GM19023 (cell line): ENCODE measurements around the gene RASSF6.
A peak's percentile ranks its signal among the peaks of the same experiment; 100 is the strongest.
"Not testable (repeated sequence)": the region's sequence is repeated elsewhere in the genome, so short reads cannot be mapped to it uniquely, and the experiment has no call there.

Experiments
- ATAC-seq: cut with Tn5 transposase; IDR thresholded peaks from one replicate; pipeline ENCODE4 v1.9.1; 2021; ENCODE audit warnings: mild to moderate bottlenecking, moderate library complexity; ENCODE audit not compliant: unreplicated experiment

RASSF6 gene

DNA sequence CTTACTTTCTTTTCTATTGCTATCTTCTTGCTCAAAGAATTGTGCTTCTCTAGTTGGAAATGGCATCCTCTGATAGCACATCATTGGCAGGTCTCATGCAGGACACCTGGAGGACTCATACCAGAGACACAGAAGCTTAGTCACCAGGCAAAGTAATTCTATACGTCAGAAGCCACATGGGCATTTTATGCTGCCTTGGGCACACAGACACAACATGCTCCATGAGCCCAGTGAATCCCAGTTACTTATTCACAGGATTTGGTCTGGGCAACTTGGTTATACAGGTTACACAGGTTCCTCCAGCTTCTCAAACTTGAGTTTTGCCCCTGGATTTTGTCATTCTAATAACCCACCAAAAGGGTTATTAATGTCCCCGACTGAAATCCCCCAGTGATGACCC is 7.1 kb downstream of the RASSF6 start:
- no peak for ATAC-seq

DNA sequence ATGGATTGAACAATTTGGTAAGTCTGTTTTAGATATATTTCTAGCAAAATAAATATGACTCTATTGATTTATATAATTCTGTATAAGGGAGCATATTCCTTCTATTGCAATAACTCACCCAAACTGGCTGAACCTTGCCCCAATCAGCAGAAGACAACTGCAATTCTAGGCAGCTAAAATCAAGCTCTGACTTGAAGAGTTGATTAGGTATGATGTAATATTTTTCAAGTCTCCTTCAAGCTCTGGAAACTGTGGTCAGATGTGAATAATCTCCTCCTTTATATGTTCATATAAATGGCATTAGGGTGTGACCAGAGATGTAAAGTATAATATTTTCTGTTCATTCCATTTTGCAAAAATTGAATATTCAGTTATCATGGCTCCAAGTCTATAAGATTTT is 8.2 kb downstream of the RASSF6 start:
- no peak for ATAC-seq

DNA sequence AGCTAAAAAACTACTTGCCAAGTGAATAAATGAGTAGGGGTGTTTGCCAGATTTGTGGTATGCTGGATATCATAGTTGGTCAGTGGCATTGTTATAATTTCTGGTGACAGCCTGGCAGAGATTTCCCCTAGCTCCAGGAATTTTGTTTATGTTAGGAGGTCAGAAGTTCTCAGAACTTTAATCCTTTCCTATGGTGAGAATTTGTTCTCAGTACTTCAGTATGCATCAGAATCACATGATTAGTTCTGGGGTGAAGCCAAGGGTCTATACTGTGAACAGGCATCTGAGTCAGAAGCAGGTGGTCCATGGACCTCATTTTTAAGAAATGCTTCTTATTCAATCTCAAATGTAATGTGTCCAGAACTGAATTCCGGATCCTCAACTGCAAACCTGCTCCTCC is 10.5 kb downstream of the RASSF6 start:
- ATAC-seq, result no peak

GRCh38 chr4:73608689-73609594 is 11.3 kb downstream of the RASSF6 start:
- ATAC-seq, result no peak

GRCh38 chr4:73607375-73608033 is 12.7 kb downstream of the RASSF6 start:
- ATAC-seq, result no peak

GRCh38 chr4:73606465-73606974 is 13.7 kb downstream of the RASSF6 start:
- peak; percentile 70 for ATAC-seq

DNA sequence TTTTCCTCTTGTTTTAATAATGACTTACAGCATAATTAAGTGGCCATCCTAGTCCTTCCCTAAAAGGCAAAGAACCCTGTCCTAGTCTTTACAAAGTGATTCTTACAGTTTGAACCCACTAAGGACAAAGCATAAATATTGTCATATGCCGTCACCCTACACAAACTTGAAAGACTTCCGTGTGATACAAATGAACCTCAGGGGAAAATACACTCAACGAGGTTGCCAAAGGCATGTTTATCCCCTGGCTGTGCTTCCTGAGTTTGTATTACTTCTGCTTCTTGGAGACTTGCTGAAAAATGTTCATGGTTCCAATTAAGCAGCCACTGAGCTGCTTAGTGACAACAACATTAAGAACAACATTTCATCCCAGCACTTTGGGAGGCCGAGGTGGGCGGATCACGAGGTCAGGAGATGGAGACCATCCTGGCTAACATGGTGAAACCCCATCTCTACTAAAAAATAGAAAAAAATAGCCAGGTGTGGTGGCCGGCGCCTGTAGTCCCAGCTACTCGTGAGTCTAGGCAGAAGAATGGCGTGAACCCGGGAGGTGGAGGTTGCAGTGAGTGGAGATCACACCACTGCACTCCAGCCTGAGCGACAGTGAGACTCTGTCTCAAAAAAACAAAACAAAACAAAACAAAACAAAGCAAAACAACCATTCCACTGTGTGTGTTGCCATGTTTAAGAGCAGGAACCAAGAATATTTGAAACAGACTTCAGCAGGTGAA is 16.2 kb downstream of the RASSF6 start:
- no peak for ATAC-seq

DNA sequence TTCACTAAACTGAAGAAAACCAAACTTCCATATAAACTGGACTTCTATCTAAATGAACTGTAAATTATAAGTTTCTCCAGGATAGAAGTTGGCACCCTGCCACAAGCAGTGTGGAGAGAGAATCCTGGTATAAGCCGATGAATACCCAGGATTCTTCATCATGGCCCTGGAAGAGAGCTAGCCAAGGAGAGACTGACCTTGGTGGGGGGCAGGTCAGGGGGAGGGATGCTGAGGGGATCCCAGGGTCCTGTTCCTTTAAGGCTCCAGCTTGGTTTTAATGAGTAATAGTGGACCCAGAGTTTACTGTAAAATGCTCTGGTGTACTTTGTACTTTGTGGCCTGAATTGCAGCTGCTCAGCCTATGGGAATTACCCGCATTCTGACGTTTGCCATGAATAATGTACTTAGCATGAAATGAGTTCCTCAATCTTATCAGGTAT is 16.9 kb downstream of the RASSF6 start:
- peak; percentile 52 for ATAC-seq

DNA sequence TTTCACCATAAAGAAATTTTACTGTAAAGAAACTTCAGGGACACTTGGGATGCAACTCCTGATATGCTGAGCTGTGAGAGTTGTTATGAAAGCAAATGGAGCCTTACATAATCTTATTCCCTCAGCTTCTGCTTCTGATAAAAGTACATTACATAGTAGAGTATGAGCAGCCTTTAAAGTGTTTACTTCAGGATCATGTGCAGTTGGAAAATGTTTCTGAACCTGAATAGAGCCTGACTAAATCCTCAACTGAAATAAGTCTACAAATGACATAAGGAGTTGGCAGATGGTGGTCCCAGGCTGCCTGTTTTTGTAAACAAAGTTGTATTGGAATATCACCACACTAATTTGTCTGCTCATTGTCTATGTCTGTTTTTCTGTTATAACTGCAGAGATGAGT is 19.3 kb downstream of the RASSF6 start:
- ATAC-seq, result no peak

DNA sequence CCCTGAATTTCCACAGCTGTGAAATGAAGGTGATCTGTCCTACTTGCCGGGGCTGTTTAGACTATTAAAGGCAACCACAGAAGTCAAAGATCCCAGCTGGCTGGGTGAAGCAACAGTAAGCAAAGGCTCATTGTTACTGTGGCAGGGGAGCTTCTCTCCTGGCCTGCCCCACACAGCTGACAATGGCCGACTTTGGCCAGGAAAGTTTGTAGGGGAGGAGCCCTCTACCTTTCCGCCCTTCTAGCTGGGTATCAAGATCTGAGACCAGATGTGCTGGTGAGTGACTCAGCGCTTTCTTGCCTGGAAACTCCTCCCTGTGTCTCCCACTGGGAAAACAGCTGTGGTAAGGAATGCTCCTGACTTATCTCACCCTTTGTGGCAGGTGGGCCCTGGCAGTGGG is 21.1 kb downstream of the RASSF6 start:
- peak; percentile 55 for ATAC-seq

- no peak for ATAC-seq
Observed at GRCh38 chr4:73597594-73597993, 22.6 kb downstream of the RASSF6 start.

- not testable (repeated sequence) for ATAC-seq
Observed at GRCh38 chr4:73597183-73597582, 23.1 kb downstream of the RASSF6 start.

- no peak for ATAC-seq
Observed at GRCh38 chr4:73596001-73596400, 24.2 kb downstream of the RASSF6 start.

- ATAC-seq, result no peak
Observed at GRCh38 chr4:73593631-73594241, 26.5 kb downstream of the RASSF6 start.

GRCh38 chr4:73589887-73590801 is 30.1 kb downstream of the RASSF6 start:
- ATAC-seq, result peak; percentile 86

DNA sequence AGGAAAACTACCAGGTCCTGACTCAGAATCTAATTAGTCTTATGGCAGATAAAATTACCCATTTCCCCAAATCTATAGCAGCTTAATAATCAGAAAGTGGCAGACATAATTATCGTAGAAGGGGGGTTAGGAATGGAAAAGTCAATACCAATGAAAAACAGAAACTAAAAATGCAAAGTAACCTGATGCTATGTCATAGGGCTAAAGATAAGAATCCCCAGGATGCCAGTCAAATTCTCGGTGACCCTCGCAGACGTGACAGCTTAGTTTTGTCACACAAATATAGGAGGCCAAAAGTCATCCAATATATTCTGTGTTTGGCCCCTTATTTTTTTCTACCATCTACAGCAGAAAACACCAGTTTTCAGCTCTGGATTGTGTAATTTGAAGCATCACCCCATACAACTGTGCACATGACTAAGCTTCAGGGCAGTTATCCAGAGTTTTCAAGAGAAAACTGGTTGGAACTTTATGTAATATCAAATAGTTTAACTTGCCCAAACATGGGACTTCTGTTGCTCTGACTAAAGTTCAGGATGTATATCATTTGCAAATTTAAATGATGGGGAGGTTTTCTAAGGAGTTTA is 30.9 kb downstream of the RASSF6 start:
- ATAC-seq, result peak; percentile 38

DNA sequence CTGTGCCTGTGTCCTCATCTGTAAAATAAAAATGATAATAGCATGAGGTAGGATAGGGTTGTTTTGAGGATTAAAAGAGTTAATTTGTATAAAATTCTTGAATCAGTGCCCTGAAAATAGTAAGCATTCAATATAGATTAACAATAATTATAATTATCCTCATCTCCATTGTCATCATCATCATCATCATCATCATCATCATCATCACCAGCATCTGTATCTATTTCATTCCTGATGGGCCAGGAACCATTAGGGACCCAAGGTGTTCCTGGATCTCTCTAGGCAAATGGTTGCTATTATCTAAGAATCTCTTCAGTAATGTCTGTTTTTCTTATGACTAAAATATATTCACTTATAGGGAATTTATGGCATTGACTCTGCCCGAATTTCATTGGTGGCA is 31.6 kb downstream of the RASSF6 start:
- ATAC-seq, result no peak

- ATAC-seq, result no peak
Observed at GRCh38 chr4:73586666-73587065, 33.6 kb downstream of the RASSF6 start.

- ATAC-seq, result no peak
Observed at GRCh38 chr4:73586040-73586439, 34.2 kb downstream of the RASSF6 start.
